Measurements from ENCODE around the gene SMAGP. TPM values are rescaled to one million over a fixed set of nuclear protein-coding genes. Genes with fewer than 3 reads are reported as not detected.
A peak's percentile ranks its signal among the peaks of the same experiment; 100 is the strongest.

The SMAGP gene
- total and polyA plus RNA-seq, 2 of the 13 experiments (the other 11 are each of a cell fraction or from before 2014, with no cell fraction given) = 9.2 TPM

GRCh38 chr12:51270067-51270950 is at the start of gene SMAGP (continued):
- 0 out of 2 replicates have a peak, but pooled peaks have one; percentile 31 for TF ChIP-seq ZNF12 (CRISPR knock-in tag; IDR thresholded peaks at IDR 0.05)
- no peak for TF ChIP-seq NRL (CRISPR knock-in tag; IDR thresholded peaks at IDR 0.05; ENCODE audit: borderline replicate concordance)
- TF ChIP-seq, protein P1, sequence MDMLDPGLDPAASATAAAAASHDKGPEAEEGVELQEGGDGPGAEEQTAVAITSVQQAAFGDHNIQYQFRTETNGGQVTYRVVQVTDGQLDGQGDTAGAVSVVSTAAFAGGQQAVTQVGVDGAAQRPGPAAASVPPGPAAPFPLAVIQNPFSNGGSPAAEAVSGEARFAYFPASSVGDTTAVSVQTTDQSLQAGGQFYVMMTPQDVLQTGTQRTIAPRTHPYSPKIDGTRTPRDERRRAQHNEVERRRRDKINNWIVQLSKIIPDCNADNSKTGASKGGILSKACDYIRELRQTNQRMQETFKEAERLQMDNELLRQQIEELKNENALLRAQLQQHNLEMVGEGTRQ (IDR thresholded peaks at IDR 0.05; ENCODE audit: low read depth, low read length) = no peak
- TF ChIP-seq, protein P1 (CRISPR knock-in tag; IDR thresholded peaks at IDR 0.05; ENCODE audit: borderline replicate concordance) = no peak
- peak; percentile 32; the same call in 1 of the 2 replicates for TF ChIP-seq KDM2A (CRISPR knock-in tag; IDR thresholded peaks at IDR 0.05; ENCODE audit: borderline replicate concordance, low read depth)
- TF ChIP-seq, protein P2, sequence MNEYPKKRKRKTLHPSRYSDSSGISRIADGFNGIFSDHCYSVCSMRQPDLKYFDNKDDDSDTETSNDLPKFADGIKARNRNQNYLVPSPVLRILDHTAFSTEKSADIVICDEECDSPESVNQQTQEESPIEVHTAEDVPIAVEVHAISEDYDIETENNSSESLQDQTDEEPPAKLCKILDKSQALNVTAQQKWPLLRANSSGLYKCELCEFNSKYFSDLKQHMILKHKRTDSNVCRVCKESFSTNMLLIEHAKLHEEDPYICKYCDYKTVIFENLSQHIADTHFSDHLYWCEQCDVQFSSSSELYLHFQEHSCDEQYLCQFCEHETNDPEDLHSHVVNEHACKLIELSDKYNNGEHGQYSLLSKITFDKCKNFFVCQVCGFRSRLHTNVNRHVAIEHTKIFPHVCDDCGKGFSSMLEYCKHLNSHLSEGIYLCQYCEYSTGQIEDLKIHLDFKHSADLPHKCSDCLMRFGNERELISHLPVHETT (CRISPR knock-in tag; conservative IDR thresholded peaks at IDR 0.05) = no peak
- no peak for TF ChIP-seq RFXAP (CRISPR knock-in tag; IDR thresholded peaks at IDR 0.05; ENCODE audit: borderline replicate concordance)
- no peak for TF ChIP-seq ZNF263 (CRISPR knock-in tag; IDR thresholded peaks at IDR 0.05)
- peak; percentile 84; the same call in 1 of the 2 replicates for TF ChIP-seq UBTF (CRISPR knock-in tag; IDR thresholded peaks at IDR 0.05)
- no peak for TF ChIP-seq ZNF335 (CRISPR knock-in tag; IDR thresholded peaks at IDR 0.05)
- no peak for TF ChIP-seq MAFG (CRISPR knock-in tag; IDR thresholded peaks at IDR 0.05)
- no peak for TF ChIP-seq SMC3 (IDR thresholded peaks at IDR 0.05; ENCODE audit: low read length)
- TF ChIP-seq, protein P3, sequence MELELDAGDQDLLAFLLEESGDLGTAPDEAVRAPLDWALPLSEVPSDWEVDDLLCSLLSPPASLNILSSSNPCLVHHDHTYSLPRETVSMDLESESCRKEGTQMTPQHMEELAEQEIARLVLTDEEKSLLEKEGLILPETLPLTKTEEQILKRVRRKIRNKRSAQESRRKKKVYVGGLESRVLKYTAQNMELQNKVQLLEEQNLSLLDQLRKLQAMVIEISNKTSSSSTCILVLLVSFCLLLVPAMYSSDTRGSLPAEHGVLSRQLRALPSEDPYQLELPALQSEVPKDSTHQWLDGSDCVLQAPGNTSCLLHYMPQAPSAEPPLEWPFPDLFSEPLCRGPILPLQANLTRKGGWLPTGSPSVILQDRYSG (CRISPR knock-in tag; IDR thresholded peaks at IDR 0.05) = no peak
- TF ChIP-seq IRX3 (CRISPR knock-in tag; IDR thresholded peaks at IDR 0.05; ENCODE audit: borderline replicate concordance, low read depth) = no peak
- TF ChIP-seq ZNF224 (CRISPR knock-in tag; IDR thresholded peaks at IDR 0.05) = no peak
- TF ChIP-seq SOX5 (CRISPR knock-in tag; IDR thresholded peaks at IDR 0.05; ENCODE audit: borderline replicate concordance) = peak; percentile 7; the same call in 1 of the 2 replicates
- TF ChIP-seq DRAP1 (CRISPR knock-in tag; IDR thresholded peaks at IDR 0.05) = no peak
- no peak for TF ChIP-seq ZNF883 (CRISPR knock-in tag; IDR thresholded peaks at IDR 0.05; ENCODE audit: not compliant biosample characterization)
- no peak for TF ChIP-seq ZNF564 (CRISPR knock-in tag; IDR thresholded peaks at IDR 0.05)

Data from HepG2 (cell line).